NCI-H1694 (cell line): ENCODE measurements around the gene MRLN.

ENCODE experiments used
- DNase-seq: peaks from one replicate; lab custom pipeline; 2025; lab: John Stamatoyannopoulos, UW

MRLN gene

DNA sequence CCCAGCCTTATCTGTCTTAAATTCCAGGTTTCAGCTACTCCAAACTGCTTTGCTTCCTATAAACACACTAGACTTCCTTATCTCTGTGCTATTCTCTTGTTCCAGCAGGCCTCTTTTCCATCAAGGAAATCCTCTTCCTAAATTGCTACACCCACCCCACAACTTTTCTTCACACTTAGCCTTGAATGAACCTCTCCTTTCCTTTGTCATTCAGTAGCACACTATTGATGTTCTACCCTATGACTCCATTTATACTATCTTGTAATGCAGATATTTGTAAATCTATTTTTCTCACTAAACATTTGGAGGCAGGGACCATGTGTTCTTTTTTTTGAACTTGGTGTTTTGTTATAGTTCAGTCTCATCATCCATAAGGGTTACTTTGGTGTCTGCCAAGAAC lies 47.3 kb downstream of the MRLN start:
- DNase-seq = no peak

- no peak for DNase-seq
Observed at GRCh38 chr10:59704630-59705029, 48.6 kb downstream of the MRLN start.

DNA sequence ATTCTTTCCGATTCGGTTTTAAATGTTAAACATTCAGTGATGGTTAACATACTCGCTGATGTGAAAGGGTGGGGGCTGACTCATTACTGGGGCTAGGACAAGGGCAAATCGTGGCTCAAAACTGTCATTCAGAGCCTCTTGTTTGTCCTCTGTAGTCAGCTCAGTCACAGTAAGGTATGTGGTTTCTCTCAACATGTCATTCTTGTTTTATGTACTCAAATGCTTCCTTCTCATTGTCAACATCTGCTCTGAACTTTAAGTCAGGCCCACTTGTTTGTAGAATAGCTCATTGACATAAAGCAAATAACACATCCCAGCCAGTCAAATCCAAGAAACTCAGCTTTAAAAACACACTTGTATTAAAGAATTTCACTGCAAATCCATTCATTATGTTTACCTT lies 50.9 kb downstream of the MRLN start:
- DNase-seq = no peak

GRCh38 chr10:59700709-59701108 lies 52.5 kb downstream of the MRLN start:
- DNase-seq = no peak

DNA sequence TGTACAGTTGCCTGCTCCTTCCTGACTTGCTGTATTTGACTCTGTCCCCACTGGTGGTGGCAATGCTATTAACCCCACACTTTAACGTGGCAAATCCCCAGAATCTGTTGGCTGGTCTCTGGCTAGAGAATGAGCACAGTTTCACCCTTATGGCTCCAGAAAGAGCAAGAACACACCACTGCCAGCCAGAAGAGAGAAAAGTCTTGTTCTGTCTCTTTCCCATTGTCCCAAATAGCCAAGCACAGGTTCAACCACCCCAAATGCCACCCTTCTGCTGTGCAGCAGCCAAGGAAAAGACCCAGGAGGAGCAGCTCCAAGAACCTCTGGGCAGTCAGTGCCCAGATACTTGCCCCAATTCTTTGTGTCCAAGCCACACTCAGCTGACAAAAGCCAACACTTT lies 54.9 kb downstream of the MRLN start:
- no peak for DNase-seq

DNA sequence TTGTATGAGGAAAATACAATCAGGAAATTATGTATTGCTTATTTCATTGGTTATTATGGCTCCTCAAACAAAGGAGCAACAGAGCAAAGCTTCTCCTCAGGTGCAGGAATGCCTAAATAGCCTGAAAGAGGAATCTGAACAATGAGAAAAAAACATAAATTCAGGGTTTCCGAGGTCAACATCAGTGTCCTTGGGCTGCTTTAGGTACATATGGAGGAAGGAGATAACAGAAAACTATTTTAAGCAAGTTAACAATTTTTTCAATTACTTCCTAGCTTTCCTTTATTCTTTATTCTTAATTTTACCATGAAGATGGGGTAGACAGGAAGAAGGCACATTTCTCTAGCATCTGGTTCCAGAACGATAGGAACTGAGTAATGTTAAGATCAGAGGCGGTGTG lies 57.6 kb downstream of the MRLN start:
- no peak for DNase-seq

DNA sequence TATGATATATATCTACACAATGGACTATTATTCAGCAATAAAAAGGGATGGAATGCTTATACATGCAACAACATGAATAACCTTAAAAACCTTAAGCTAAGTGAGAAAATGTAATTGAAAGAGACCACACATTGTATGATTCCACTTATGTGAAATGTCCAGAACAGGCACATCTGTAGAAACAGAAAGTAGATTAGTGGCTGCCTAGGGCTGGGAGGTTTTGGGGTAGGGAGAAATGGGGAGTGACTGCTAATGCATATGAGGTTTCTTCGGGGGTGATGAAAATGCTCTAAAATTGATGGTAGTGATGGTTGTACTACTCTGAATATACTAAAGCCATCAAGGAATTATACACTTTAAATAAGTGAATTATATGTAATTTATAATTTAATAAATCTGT lies 58.3 kb downstream of the MRLN start:
- DNase-seq = no peak

GRCh38 chr10:59692113-59692512 lies 61.1 kb downstream of the MRLN start:
- no peak for DNase-seq

DNA sequence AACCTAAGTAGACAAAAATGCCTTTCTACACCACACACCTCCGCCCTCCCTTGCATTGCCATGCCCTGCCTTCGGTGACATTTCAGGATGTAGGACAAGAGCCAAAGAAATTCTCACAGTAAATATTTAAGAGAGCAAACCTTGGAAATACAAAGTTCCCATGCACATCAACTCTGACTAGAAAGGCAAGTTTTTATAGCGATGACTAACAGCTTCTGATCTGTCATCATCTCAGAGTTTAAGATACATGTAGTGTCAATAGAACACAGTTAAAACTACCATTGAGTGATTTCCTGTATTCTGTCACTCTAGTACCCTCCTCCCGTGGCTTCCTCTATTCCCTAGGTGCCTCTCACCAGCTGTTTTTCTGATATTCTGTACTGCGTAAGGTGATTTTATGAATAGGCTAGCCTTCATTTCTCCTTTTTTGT lies 64.3 kb downstream of the MRLN start:
- no peak for DNase-seq

- DNase-seq = no peak
Observed at GRCh38 chr10:59687657-59688056, 65.6 kb downstream of the MRLN start.
